Nephron (organoid): ENCODE measurements around the gene LIMS2.

Experiments used
- H3K27ac Mint-ChIP-seq, 3 experiments: 2 replicates each; pipeline ENCODE4 v1.8.0; 2020; ENCODE audit warnings: mixed read lengths in 3 of 3, mild to moderate bottlenecking in 2 of 3, moderate library complexity in 1 of 3
- H3K27me3 Mint-ChIP-seq: 2 replicates; pipeline ENCODE4 v1.8.0; 2021; ENCODE audit warnings: low read depth, mild to moderate bottlenecking, moderate library complexity, mixed read lengths
- H3K36me3 Mint-ChIP-seq: 2 replicates; pipeline ENCODE4 v1.8.0; 2020; ENCODE audit warnings: low read depth, mixed read lengths
- H3K4me1 Mint-ChIP-seq: 2 replicates; pipeline ENCODE4 v1.8.0; 2020; ENCODE audit warnings: mixed read lengths
- H3K4me3 Mint-ChIP-seq, 3 experiments: 2 replicates each; pipeline ENCODE4 v1.8.0; 2020; ENCODE audit warnings: mild to moderate bottlenecking in 3 of 3, mixed read lengths in 3 of 3, moderate library complexity in 2 of 3
- H3K9me3 Mint-ChIP-seq: 2 replicates; pipeline ENCODE4 v1.8.0; 2020; ENCODE audit warnings: mixed read lengths
- TF ChIP-seq, protein P1 (sequence below), 3 experiments: fragments of 200-600 bp; sonication (generic); IDR thresholded peaks; one replicate each; pipeline ENCODE4 v1.5.0; 2021; ENCODE audit warnings: antibody characterized with exemption in 3 of 3; ENCODE audit not compliant: unreplicated experiment in 3 of 3

Gene LIMS2

DNA sequence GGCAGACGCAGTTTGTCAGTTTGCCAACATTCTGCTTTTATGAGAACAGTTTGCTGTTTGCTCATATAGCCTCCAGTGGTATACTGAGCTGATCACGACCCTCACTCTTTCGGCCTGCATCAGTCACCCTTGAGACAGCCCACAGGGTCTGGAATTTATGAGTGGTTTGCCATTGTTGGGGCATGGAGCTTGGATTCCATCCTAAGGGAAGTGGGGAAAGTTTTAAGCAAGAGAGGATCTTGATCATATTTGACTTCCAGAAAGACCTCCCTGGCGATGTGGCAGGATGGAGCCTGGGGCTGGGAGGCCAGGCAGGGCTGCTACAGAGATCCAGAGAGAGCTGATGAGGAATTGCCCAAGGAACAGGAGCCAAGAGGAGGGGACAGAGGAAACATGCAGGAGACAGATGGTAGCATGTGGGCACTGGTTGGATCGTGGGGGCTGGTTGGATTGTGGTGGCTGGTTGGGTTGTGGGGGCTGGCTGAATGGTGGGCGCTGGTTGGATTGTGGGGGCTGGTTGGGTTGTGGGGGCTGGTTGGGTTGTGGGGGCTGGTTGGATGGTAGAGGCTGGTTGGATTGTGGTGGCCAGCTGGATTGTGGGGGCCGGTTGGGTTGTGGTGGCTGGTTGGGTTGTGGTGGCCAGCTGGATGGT, 56.7 kb downstream of the LIMS2 start:
- TF ChIP-seq, protein P1, sequence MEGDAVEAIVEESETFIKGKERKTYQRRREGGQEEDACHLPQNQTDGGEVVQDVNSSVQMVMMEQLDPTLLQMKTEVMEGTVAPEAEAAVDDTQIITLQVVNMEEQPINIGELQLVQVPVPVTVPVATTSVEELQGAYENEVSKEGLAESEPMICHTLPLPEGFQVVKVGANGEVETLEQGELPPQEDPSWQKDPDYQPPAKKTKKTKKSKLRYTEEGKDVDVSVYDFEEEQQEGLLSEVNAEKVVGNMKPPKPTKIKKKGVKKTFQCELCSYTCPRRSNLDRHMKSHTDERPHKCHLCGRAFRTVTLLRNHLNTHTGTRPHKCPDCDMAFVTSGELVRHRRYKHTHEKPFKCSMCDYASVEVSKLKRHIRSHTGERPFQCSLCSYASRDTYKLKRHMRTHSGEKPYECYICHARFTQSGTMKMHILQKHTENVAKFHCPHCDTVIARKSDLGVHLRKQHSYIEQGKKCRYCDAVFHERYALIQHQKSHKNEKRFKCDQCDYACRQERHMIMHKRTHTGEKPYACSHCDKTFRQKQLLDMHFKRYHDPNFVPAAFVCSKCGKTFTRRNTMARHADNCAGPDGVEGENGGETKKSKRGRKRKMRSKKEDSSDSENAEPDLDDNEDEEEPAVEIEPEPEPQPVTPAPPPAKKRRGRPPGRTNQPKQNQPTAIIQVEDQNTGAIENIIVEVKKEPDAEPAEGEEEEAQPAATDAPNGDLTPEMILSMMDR (IDR thresholded peaks at IDR 0.05; ENCODE audit: unreplicated experiment in 3 of 3) = no peak
- peaks cover 15% of the 10 kb centered on the region for H3K9me3 Mint-ChIP-seq
- no peak overlapping the region for H3K27ac Mint-ChIP-seq
- H3K36me3 Mint-ChIP-seq = peaks cover 17% of the 10 kb centered on the region
- peaks cover 13% of the 10 kb centered on the region for H3K27me3 Mint-ChIP-seq
- H3K4me3 Mint-ChIP-seq = no peak overlapping the region
- H3K4me1 Mint-ChIP-seq = peaks cover 6% of the 10 kb centered on the region

DNA sequence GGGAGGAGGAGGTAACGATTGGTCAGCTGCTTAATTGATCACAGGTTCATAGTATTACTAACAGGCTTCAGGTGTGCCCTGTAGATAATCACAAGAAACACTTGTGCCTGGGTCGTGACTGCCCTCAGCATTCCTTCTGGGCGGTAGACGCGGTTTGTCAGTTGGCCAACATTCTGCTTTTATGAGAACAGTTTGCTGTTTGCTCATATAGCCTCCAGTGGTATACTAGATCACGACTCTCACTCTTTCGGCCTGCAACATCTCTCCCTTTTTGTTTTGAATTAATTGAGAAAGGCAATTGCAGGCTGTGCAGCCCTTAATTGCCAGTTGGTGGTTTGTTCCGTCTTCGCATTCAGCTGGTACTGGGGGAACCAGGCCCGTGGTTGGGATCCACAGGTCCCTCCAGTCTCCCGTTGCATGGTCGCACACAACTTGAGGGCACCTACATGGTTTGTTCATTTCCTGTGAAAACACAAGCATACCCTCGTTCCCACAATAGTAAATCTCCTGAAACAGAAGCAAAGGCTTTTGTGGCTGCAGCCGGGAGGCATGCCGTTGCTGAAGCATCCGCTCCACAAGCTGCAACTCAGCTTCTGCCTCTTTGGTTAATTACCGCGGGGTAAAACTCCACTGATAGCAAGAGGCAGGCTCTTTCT, 59.7 kb downstream of the LIMS2 start:
- TF ChIP-seq, protein P1 (IDR thresholded peaks at IDR 0.05; ENCODE audit: unreplicated experiment in 3 of 3) = no peak
- H3K36me3 Mint-ChIP-seq = peaks cover 22% of the 10 kb centered on the region
- no peak overlapping the region for H3K27ac Mint-ChIP-seq
- H3K4me1 Mint-ChIP-seq = peaks cover 6% of the 10 kb centered on the region
- no peak overlapping the region for H3K4me3 Mint-ChIP-seq
- peaks cover 26% of the 10 kb centered on the region for H3K9me3 Mint-ChIP-seq
- H3K27me3 Mint-ChIP-seq = peaks cover 10% of the 10 kb centered on the region

DNA sequence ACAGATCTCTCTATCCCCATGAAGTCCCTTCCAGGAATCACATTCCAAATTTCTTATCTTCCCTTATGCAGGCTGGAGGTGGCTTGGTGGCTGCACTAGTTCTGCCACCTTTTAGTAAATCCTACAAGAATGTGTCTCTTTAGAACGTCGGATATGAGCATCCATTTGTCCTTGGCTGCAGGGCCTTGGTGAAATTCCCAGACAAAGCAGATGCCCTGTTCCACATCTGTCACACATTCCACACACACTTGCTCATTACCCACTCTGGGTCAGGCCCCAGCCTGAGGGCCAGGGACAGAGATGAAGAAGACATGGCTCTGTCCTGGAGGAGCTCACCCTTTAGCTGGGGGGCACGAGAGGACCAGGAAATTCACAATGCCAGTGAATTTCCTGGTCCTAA, 60.6 kb downstream of the LIMS2 start:
- TF ChIP-seq, protein P1 (IDR thresholded peaks at IDR 0.05; ENCODE audit: unreplicated experiment in 3 of 3) = no peak
- H3K36me3 Mint-ChIP-seq = peaks cover 22% of the 10 kb centered on the region
- H3K4me3 Mint-ChIP-seq = no peak overlapping the region
- H3K4me1 Mint-ChIP-seq = peaks cover 6% of the 10 kb centered on the region
- peaks cover 10% of the 10 kb centered on the region for H3K27me3 Mint-ChIP-seq
- peaks cover 32% of the 10 kb centered on the region for H3K9me3 Mint-ChIP-seq
- no peak overlapping the region for H3K27ac Mint-ChIP-seq

DNA sequence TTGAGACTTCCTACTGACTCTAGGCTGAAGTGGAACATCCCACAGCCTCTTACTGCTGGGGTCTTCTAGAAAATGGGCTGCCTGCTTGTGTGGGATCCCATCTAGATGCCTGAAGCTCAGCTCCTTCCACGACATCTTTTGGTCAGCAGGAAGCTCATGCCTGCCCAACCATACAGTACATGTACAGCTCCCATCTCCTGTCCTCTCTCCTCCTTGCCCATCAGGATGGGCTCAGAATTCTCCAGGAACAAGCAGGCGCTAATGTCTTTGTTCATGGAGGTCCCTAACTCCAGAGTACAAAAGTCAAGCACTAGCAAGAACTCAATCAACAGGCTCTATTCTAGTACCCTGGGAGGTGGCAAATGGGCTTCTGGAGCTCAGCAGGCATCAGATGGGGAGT, 61.1 kb downstream of the LIMS2 start:
- peaks cover 32% of the 10 kb centered on the region for H3K9me3 Mint-ChIP-seq
- H3K27ac Mint-ChIP-seq = no peak overlapping the region
- TF ChIP-seq, protein P1 (IDR thresholded peaks at IDR 0.05; ENCODE audit: unreplicated experiment in 3 of 3) = no peak
- no peak overlapping the region for H3K4me3 Mint-ChIP-seq
- H3K4me1 Mint-ChIP-seq = peaks cover 6% of the 10 kb centered on the region
- peaks cover 10% of the 10 kb centered on the region for H3K27me3 Mint-ChIP-seq
- H3K36me3 Mint-ChIP-seq = peaks cover 22% of the 10 kb centered on the region

DNA sequence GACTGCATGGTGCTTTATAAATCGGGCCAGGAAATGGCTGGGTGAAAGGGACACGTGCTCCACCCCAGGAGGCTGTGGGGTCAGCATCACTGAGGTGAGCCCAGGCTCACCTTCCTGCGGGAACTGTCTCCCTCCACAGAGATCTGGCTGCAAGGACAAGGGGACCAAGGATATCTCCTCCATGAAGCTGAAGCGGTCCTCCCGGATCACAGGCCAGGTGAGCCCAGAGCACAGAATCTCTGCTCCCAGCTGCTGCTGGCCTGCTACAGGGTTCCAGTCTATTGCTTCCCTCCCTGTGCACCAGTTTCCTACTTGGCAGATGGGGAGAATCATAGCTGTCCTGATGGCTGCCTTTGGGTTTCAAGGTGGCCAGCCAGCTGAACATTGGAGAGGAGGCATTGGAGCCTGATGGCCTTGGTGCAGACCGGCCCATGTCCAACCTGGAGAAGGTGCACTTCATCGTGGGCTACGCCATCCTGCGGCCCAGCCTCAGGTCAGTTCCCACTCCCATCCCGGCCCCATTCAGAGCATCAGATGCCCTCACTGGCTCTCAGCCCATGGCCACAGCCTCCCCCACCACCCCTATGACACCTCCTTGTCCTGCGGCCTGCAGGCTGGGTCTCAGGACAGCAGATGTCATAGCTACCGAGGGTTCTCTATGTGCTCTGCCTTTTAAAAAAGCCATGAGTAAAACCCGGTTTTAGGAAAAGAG, 63.1 kb downstream of the LIMS2 start:
- H3K36me3 Mint-ChIP-seq = peaks cover 17% of the 10 kb centered on the region
- H3K4me1 Mint-ChIP-seq = peaks cover 6% of the 10 kb centered on the region
- H3K4me3 Mint-ChIP-seq = no peak overlapping the region
- H3K9me3 Mint-ChIP-seq = peaks cover 28% of the 10 kb centered on the region
- H3K27ac Mint-ChIP-seq = no peak overlapping the region
- peaks cover 10% of the 10 kb centered on the region for H3K27me3 Mint-ChIP-seq
- TF ChIP-seq, protein P1 (IDR thresholded peaks at IDR 0.05; ENCODE audit: unreplicated experiment in 3 of 3) = no peak
